Neural cell (in vitro differentiated cells): ENCODE measurements around the gene PTH.

Experiments used
- EP300 ChIP-seq: fragments of 450-650 bp; conservative IDR thresholded peaks from 2 replicates; pipeline ENCODE4 v1.6.1; 2014; ENCODE audit warnings: antibody characterized with exemption, mild to moderate bottlenecking, moderate library complexity; ENCODE audit not compliant: poor library complexity, severe bottlenecking
- EZH2 ChIP-seq: fragments of 200-600, 300-800 bp; shearing (Covaris generic), sonication (generic); IDR thresholded peaks from 2 replicates; pipeline ENCODE4 v1.6.1; 2014; ENCODE audit warnings: antibody characterized with exemption, low read length, borderline replicate concordance, mild to moderate bottlenecking; ENCODE audit not compliant: insufficient read depth, poor library complexity, severe bottlenecking
- MXI1 ChIP-seq: fragments of 450-650 bp; conservative IDR thresholded peaks from 2 replicates; pipeline ENCODE4 v1.6.1; 2014; ENCODE audit warnings: antibody characterized with exemption, mild to moderate bottlenecking; ENCODE audit not compliant: poor library complexity, severe bottlenecking
- POLR2AphosphoS5 ChIP-seq: IDR thresholded peaks from 2 replicates; pipeline ENCODE4 v1.6.1; 2012
- RAD21 ChIP-seq: fragments of 450-650 bp; conservative IDR thresholded peaks from 2 replicates; pipeline ENCODE4 v1.6.1; 2014; ENCODE audit warnings: antibody characterized with exemption, mild to moderate bottlenecking, moderate library complexity
- REST ChIP-seq: IDR thresholded peaks from 2 replicates; pipeline ENCODE4 v1.6.1; 2012; ENCODE audit warnings: borderline replicate concordance
- SMC3 ChIP-seq: fragments of 450-650 bp; conservative IDR thresholded peaks from 2 replicates; pipeline ENCODE4 v1.6.1; 2014; ENCODE audit warnings: antibody characterized with exemption, mild to moderate bottlenecking, moderate library complexity; ENCODE audit not compliant: poor library complexity
- TAF1 ChIP-seq: IDR thresholded peaks from 2 replicates; pipeline ENCODE4 v1.6.1; 2012; ENCODE audit warnings: low read depth
- TF ChIP-seq, protein P1 (sequence below): fragments of 450-650 bp; IDR thresholded peaks from 2 replicates; pipeline ENCODE4 v1.5.1; 2014; ENCODE audit warnings: antibody characterized with exemption, mild to moderate bottlenecking, moderate library complexity; ENCODE audit not compliant: poor library complexity, severe bottlenecking

GRCh38 chr11:13462311-13462900 lies 33.4 kb downstream of the PTH start:
- TF ChIP-seq, protein P1, sequence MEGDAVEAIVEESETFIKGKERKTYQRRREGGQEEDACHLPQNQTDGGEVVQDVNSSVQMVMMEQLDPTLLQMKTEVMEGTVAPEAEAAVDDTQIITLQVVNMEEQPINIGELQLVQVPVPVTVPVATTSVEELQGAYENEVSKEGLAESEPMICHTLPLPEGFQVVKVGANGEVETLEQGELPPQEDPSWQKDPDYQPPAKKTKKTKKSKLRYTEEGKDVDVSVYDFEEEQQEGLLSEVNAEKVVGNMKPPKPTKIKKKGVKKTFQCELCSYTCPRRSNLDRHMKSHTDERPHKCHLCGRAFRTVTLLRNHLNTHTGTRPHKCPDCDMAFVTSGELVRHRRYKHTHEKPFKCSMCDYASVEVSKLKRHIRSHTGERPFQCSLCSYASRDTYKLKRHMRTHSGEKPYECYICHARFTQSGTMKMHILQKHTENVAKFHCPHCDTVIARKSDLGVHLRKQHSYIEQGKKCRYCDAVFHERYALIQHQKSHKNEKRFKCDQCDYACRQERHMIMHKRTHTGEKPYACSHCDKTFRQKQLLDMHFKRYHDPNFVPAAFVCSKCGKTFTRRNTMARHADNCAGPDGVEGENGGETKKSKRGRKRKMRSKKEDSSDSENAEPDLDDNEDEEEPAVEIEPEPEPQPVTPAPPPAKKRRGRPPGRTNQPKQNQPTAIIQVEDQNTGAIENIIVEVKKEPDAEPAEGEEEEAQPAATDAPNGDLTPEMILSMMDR: peak; percentile 48
- TF ChIP-seq TAF1 (no peak), REST (no peak), POLR2AphosphoS5 (no peak), EP300 (no peak), SMC3 (peak; percentile 12), RAD21 (no peak), EZH2 (no peak), MXI1 (no peak)
